Activated gamma-delta T cell treated with Interleukin-2 at 50 U/mL for 16 hours (primary cell): ENCODE results near the gene AMER2.

Experiments used
- DNase-seq: peaks from one replicate; pipeline ENCODE4 v3.0.0-alpha.2; 2020

AMER2 gene

GRCh38 chr13:25149711-25150110, 22.4 kb downstream of the AMER2 start:
- no peak for DNase-seq

GRCh38 chr13:25148402-25148771, 23.7 kb downstream of the AMER2 start:
- DNase-seq: no peak

GRCh38 chr13:25147638-25148401, 24.3 kb downstream of the AMER2 start:
- DNase-seq: no peak

- no peak for DNase-seq
These were observed 28.4 kb downstream of the AMER2 start for GRCh38 chr13:25143706-25144105.

GRCh38 chr13:25141042-25141441, 31.0 kb downstream of the AMER2 start:
- no peak for DNase-seq

GRCh38 chr13:25137788-25138115, 34.3 kb downstream of the AMER2 start:
- DNase-seq: no peak

- no peak for DNase-seq
These were observed 35.0 kb downstream of the AMER2 start for GRCh38 chr13:25136880-25137787.

- DNase-seq: no peak
These were observed 36.2 kb downstream of the AMER2 start for GRCh38 chr13:25135896-25136295.

- DNase-seq: no peak
These were observed 39.2 kb downstream of the AMER2 start for GRCh38 chr13:25132751-25133390.

- no peak for DNase-seq
These were observed 40.1 kb downstream of the AMER2 start for GRCh38 chr13:25131881-25132420.

GRCh38 chr13:25130944-25131343, 41.1 kb downstream of the AMER2 start:
- DNase-seq: no peak

- no peak for DNase-seq
These were observed 53.6 kb downstream of the AMER2 start for GRCh38 chr13:25118378-25118905.

- DNase-seq: no peak
These were observed 54.8 kb downstream of the AMER2 start for GRCh38 chr13:25117312-25117711.

GRCh38 chr13:25116044-25116443, 56.0 kb downstream of the AMER2 start:
- no peak for DNase-seq

GRCh38 chr13:25114220-25114619, 57.9 kb downstream of the AMER2 start:
- peak; percentile 28 for DNase-seq

GRCh38 chr13:25112695-25113255, 59.3 kb downstream of the AMER2 start:
- no peak for DNase-seq
